ENCODE measurements around the gene JAKMIP2. TPM values are rescaled to one million over a fixed set of nuclear protein-coding genes. Genes with fewer than 3 reads are reported as not detected.

The JAKMIP2 gene
- total RNA-seq, 4 donors from 2014 or later, result 0.28 to 2.0 (median 0.73) TPM

GRCh38 chr5:147773587-147773986 is 8.9 kb downstream of the JAKMIP2 start:
- DNase-seq (ENCODE audit: low spot score) (no peak), ATAC-seq (ENCODE audit: low FRiP score) (no peak)
- no peak for TF ChIP-seq CTCF (IDR thresholded peaks at IDR 0.05)

- no peak for TF ChIP-seq CTCF (IDR thresholded peaks at IDR 0.05)
Observed at GRCh38 chr5:147773139-147773538, 9.4 kb downstream of the JAKMIP2 start.

GRCh38 chr5:147767048-147767447 is 15.5 kb downstream of the JAKMIP2 start:
- no peak for TF ChIP-seq CTCF (IDR thresholded peaks at IDR 0.05)
- no peak for ATAC-seq (ENCODE audit: low FRiP score)
- no peak for DNase-seq (ENCODE audit: low spot score)

More at GRCh38 chr5:147773139-147773538, 9.4 kb downstream of the JAKMIP2 start:
- no peak for DNase-seq (ENCODE audit: low spot score)
- ATAC-seq (ENCODE audit: low FRiP score), result no peak

GRCh38 chr5:147763791-147764525 is 18.6 kb downstream of the JAKMIP2 start:
- TF ChIP-seq CTCF (IDR thresholded peaks at IDR 0.05), result no peak
- ATAC-seq (ENCODE audit: low FRiP score) (no peak), DNase-seq (ENCODE audit: low spot score) (no peak)

GRCh38 chr5:147760086-147760875 is 22.2 kb downstream of the JAKMIP2 start:
- DNase-seq (ENCODE audit: low spot score) (no peak), ATAC-seq (ENCODE audit: low FRiP score) (no peak)
- no peak for TF ChIP-seq CTCF (IDR thresholded peaks at IDR 0.05)

GRCh38 chr5:147759441-147759840 is 23.1 kb downstream of the JAKMIP2 start:
- TF ChIP-seq CTCF (IDR thresholded peaks at IDR 0.05), result no peak
- no peak for ATAC-seq (ENCODE audit: low FRiP score)
- DNase-seq (ENCODE audit: low spot score), result no peak

All from omental fat pad (tissue), 4 donors.